HL-60 (cell line): ENCODE measurements around the gene ZSCAN26.

Experiments used
- DNase-seq, 2 experiments: peaks; one replicate each; pipeline ENCODE4 v3.0.0-alpha.2; 2010 to 2020; ENCODE audit warnings: low read depth in 1 of 2, low spot score in 1 of 2
- H3K27ac ChIP-seq: fragments of 250-450 bp; sonication (Bioruptor Pico); replicated peaks from 2 replicates; pipeline ENCODE4 v1.5.1; 2020; ENCODE audit warnings: mild to moderate bottlenecking, moderate library complexity
- H3K27me3 ChIP-seq: fragments of 250-450 bp; sonication (Bioruptor Pico); 2 replicates; pipeline ENCODE4 v1.5.1; 2021; ENCODE audit warnings: mild to moderate bottlenecking, moderate library complexity; ENCODE audit not compliant: insufficient read depth, poor library complexity, severe bottlenecking
- H3K4me3 ChIP-seq: replicated peaks from 2 replicates; pipeline ENCODE4 v1.5.1; 2011; ENCODE audit warnings: mild to moderate bottlenecking, control low read depth, low read length; ENCODE audit not compliant: insufficient read depth
- CTCF ChIP-seq: IDR thresholded peaks from one replicate; pipeline ENCODE4 v1.5.1; 2011; ENCODE audit warnings: low read length, control low read depth, inconsistent platforms; ENCODE audit not compliant: insufficient read depth
- GABPA ChIP-seq: IDR thresholded peaks from 2 replicates; pipeline ENCODE4 v1.6.1; 2012; ENCODE audit warnings: low read depth
- POLR2AphosphoS5 ChIP-seq: IDR thresholded peaks from 2 replicates; pipeline ENCODE4 v1.6.1; 2012; ENCODE audit warnings: low read depth
- REST ChIP-seq: IDR thresholded peaks from 2 replicates; pipeline ENCODE4 v1.6.1; 2012; ENCODE audit warnings: low read depth; ENCODE audit not compliant: insufficient replicate concordance
- SPI1 ChIP-seq: IDR thresholded peaks from 2 replicates; pipeline ENCODE4 v1.6.1; 2012; ENCODE audit warnings: low read depth, mild to moderate bottlenecking, borderline replicate concordance

The ZSCAN26 gene

GRCh38 chr6:28269492-28269891, 2.5 kb downstream of the ZSCAN26 start:
- no peak for DNase-seq
- no peak for TF ChIP-seq SPI1
- no peak for TF ChIP-seq CTCF
- TF ChIP-seq GABPA: no peak
- no peak for TF ChIP-seq REST
- TF ChIP-seq POLR2AphosphoS5: no peak
- no peaks in the 10 kb centered on the region for H3K27me3 ChIP-seq
- no peak overlapping the region for H3K4me3 ChIP-seq
- no peak overlapping the region for H3K27ac ChIP-seq

- no peak for TF ChIP-seq POLR2AphosphoS5
- no peak for TF ChIP-seq CTCF
- TF ChIP-seq REST: no peak
- no peak for TF ChIP-seq SPI1
- TF ChIP-seq GABPA: no peak
- no peaks in the 10 kb centered on the region for H3K27me3 ChIP-seq
- H3K4me3 ChIP-seq: no peak overlapping the region
- H3K27ac ChIP-seq: no peak overlapping the region
- DNase-seq: no peak
Observed at GRCh38 chr6:28274888-28275287, 7.9 kb downstream of the ZSCAN26 start.

GRCh38 chr6:28277746-28278145, 10.8 kb downstream of the ZSCAN26 start:
- H3K27me3 ChIP-seq: no peaks in the 10 kb centered on the region
- H3K27ac ChIP-seq: no peak overlapping the region
- no peak for DNase-seq
- TF ChIP-seq SPI1: no peak
- TF ChIP-seq GABPA: no peak
- TF ChIP-seq CTCF: no peak
- TF ChIP-seq REST: no peak
- TF ChIP-seq POLR2AphosphoS5: no peak
- H3K4me3 ChIP-seq: no peak overlapping the region
